Measurements from ENCODE around the gene CALML5. TPM values are rescaled to one million over a fixed set of nuclear protein-coding genes. Genes with fewer than 3 reads are reported as not detected.

CALML5 gene
- total RNA-seq, 1 experiment from 2014 or later = not detected

GRCh38 chr10:5519054-5519453 is 19.7 kb upstream of the CALML5 start:
- Histone ChIP-seq H3K9me2 (ENCODE audit: insufficient read depth) (no peaks in the 10 kb centered on the region), H3K4me2 (ENCODE audit: low read length) (no peak overlapping the region), H2AFZ (ENCODE audit: low read depth, low read length, poor library complexity, severe bottlenecking) (no peak overlapping the region), H3K9me3 (ENCODE audit: control insufficient read depth in 1 of 2, insufficient read depth in 1 of 2, low read depth in 1 of 2, low read length in 2 of 2) (no peaks in the 10 kb centered on the region), H3K27me3 (ENCODE audit: insufficient read depth, low read length) (no peaks in the 10 kb centered on the region), H3K36me3 (ENCODE audit: control insufficient read depth in 1 of 2, insufficient read depth in 2 of 2, low read length in 2 of 2) (no peaks in the 10 kb centered on the region), H3K9ac (ENCODE audit: low read length) (no peak overlapping the region), H3K4me1 (ENCODE audit: control insufficient read depth in 1 of 2, insufficient read depth in 2 of 2, low read length in 2 of 2) (no peaks in the 10 kb centered on the region), H4K20me1 (ENCODE audit: insufficient read depth) (no peaks in the 10 kb centered on the region), H3K79me2 (ENCODE audit: insufficient read depth, low read length) (no peaks in the 10 kb centered on the region), H3K4me3 (replicated peaks in 1 of 2; ENCODE audit: low read depth in 1 of 2, low read length in 2 of 2) (no peak overlapping the region), H3K27ac (ENCODE audit: low read depth, low read length) (no peak overlapping the region)
- ChIA-PET RAD21 (ENCODE audit: low non-redundant PET in 1 of 2, low total read pairs in 2 of 2, uncharacterized antibody in 2 of 2, unreplicated experiment in 2 of 2) (no interaction called here), POLR2A (no interaction called here), CTCF (no interaction called here)
- intact Hi-C loops (cut with micrococcal nuclease) = no loop called here
- BruUV-seq (replicated peaks) = no TSS peak
- DNase-seq (ENCODE audit: low read depth, low spot score) = no peak
- TF ChIP-seq CBX3 (IDR thresholded peaks at IDR 0.05; ENCODE audit: low read depth) (peak; percentile 36; the same call in 1 of the 2 replicates), YY1 (IDR thresholded peaks at IDR 0.05; ENCODE audit: extremely low read depth, insufficient replicate concordance, low read depth, low read length) (no peak), MAX (IDR thresholded peaks at IDR 0.05) (no peak)
- ATAC-seq = no peak

GRCh38 chr10:5518143-5518542 is 18.8 kb upstream of the CALML5 start:
- no peaks in the 10 kb centered on the region for H3K9me3 ChIP-seq (ENCODE audit: control insufficient read depth in 1 of 2, insufficient read depth in 1 of 2, low read depth in 1 of 2, low read length in 2 of 2)
- no peak for TF ChIP-seq REST (IDR thresholded peaks at IDR 0.05; ENCODE audit: low read depth)
- ChIA-PET CTCF (no interaction called here), RAD21 (ENCODE audit: low non-redundant PET in 1 of 2, low total read pairs in 2 of 2, uncharacterized antibody in 2 of 2, unreplicated experiment in 2 of 2) (no interaction called here), POLR2A (no interaction called here)
- no peak overlapping the region for H3K4me2 ChIP-seq (ENCODE audit: low read length)
- DNase-seq (ENCODE audit: low read depth, low spot score) = no peak
- BruUV-seq (replicated peaks) = no TSS peak
- no peak overlapping the region for H2AFZ ChIP-seq (ENCODE audit: low read depth, low read length, poor library complexity, severe bottlenecking)
- no peaks in the 10 kb centered on the region for H3K36me3 ChIP-seq (ENCODE audit: control insufficient read depth in 1 of 2, insufficient read depth in 2 of 2, low read length in 2 of 2)
- ATAC-seq = no peak
- no peaks in the 10 kb centered on the region for H4K20me1 ChIP-seq (ENCODE audit: insufficient read depth)
- H3K4me3 ChIP-seq (replicated peaks in 1 of 2; ENCODE audit: low read depth in 1 of 2, low read length in 2 of 2) = no peak overlapping the region
- H3K27ac ChIP-seq (ENCODE audit: low read depth, low read length) = no peak overlapping the region
- H3K9me2 ChIP-seq (ENCODE audit: insufficient read depth) = no peaks in the 10 kb centered on the region
- intact Hi-C loops (cut with micrococcal nuclease) = no loop called here
- H3K4me1 ChIP-seq (ENCODE audit: control insufficient read depth in 1 of 2, insufficient read depth in 2 of 2, low read length in 2 of 2) = no peaks in the 10 kb centered on the region
- H3K9ac ChIP-seq (ENCODE audit: low read length) = no peak overlapping the region
- no peaks in the 10 kb centered on the region for H3K79me2 ChIP-seq (ENCODE audit: insufficient read depth, low read length)
- no peaks in the 10 kb centered on the region for H3K27me3 ChIP-seq (ENCODE audit: insufficient read depth, low read length)

Data from HCT116 (cell line).